T-cell (primary cell): ENCODE measurements around the gene CHURC1. TPM values are rescaled to one million over a fixed set of nuclear protein-coding genes. Genes with fewer than 3 reads are reported as not detected.

Experiments used
- total RNA-seq, 35 experiments: library from RNA in 6 of 35; stranded (reverse) in 6 of 35; fragments of 120-200 nt in 1 of 35; gene quantifications; one replicate each; pipeline versions ENCODE4 v1.2.1 to v1.2.4 and lab custom pipeline; 2013 to 2026

Gene CHURC1
- total RNA-seq, 5 donors from 2014 or later (not counting 1 experiment from before 2014, with no cell fraction given): 57.6 to 99.7 (median 91.1) TPM

Other genes with a start within 250 kb of the CHURC1 start
- 10 to 100 TPM; 12.4 to 58.2 (median 27.3) TPM for gene PLEKHG3, start 210.0 kb upstream of the CHURC1 start, total RNA-seq
- gene SPTB, start 34.5 kb upstream of the CHURC1 start, total RNA-seq: under 1 TPM; 0.07 to 0.13 (median 0.09) TPM
- gene GPX2, start 28.3 kb downstream of the CHURC1 start, total RNA-seq: under 1 TPM in 3 of 5 donors, not detected in 2; 0.56 to 0.93 (median 0.89) TPM
- gene RAB15, start 57.9 kb downstream of the CHURC1 start, total RNA-seq: 1 to 10 TPM; 3.9 to 9.7 (median 4.3) TPM
- 10 to 100 TPM in 3 of 5 donors, 1 to 10 TPM in 2; 9.6 to 14.2 (median 10.4) TPM for gene FNTB, start 72.4 kb downstream of the CHURC1 start, total RNA-seq
- gene MAX, start 188.1 kb downstream of the CHURC1 start, total RNA-seq: 100 to 1,000 TPM; 174 to 216 (median 207) TPM